Heart left ventricle (tissue), 16 donors: ENCODE measurements around the gene ASIC4. TPM values are rescaled to one million over a fixed set of nuclear protein-coding genes. Genes with fewer than 3 reads are reported as not detected.

ENCODE experiments used
- ATAC-seq, 4 donors: fragments of 200-7000 bp; cut with Tn5 transposase; one replicate each; pipeline ENCODE4 v1.9.1; 2020 to 2022; ENCODE audit warnings: moderate library complexity in 4 of 4, mild to moderate bottlenecking in 3 of 4, moderate number of reproducible peaks in 1 of 4
- DNase-seq, 5 donors: peaks; one replicate each; pipeline ENCODE4 v3.0.0-alpha.2; 2020
- H3K27ac ChIP-seq, 12 donors: fragments of 200-600 bp; sonication (generic) in 4 of 12; one replicate each; pipeline versions ENCODE4 v1.5.0 to v1.8.0; 2016 to 2022; ENCODE audit warnings: mild to moderate bottlenecking in 2 of 12
- H3K27me3 ChIP-seq, 9 donors: fragments of 200-600 bp; sonication (generic) in 2 of 9; one replicate each; pipeline versions ENCODE4 v1.5.1 to v1.8.0; 2016 to 2022; ENCODE audit warnings: mild to moderate bottlenecking in 3 of 9
- H3K36me3 ChIP-seq, 9 donors: fragments of 200-600 bp; sonication (generic) in 2 of 9; one replicate each; pipeline versions ENCODE4 v1.5.0 to v1.8.0; 2018 to 2022; ENCODE audit warnings: mild to moderate bottlenecking in 2 of 9
- H3K4me1 ChIP-seq, 12 donors: fragments of 200-600 bp; sonication (generic) in 4 of 12; one replicate each; pipeline versions ENCODE4 v1.5.0 to v1.8.0; 2016 to 2022; ENCODE audit warnings: mild to moderate bottlenecking in 3 of 12
- H3K4me3 ChIP-seq, 12 donors: fragments of 200-600 bp; sonication (generic) in 4 of 12; one replicate each; pipeline versions ENCODE4 v1.5.0 to v1.8.0; 2017 to 2022; ENCODE audit warnings: mild to moderate bottlenecking in 9 of 12, moderate library complexity in 4 of 12
- H3K9me3 ChIP-seq, 12 donors: fragments of 200-600 bp; sonication (generic) in 4 of 12; one replicate each; pipeline versions ENCODE4 v1.5.0 to v1.8.0; 2016 to 2022; ENCODE audit warnings: mild to moderate bottlenecking in 1 of 12
- CTCF ChIP-seq, 12 donors: fragments of 200-600 bp; sonication (generic) in 4 of 12; IDR thresholded peaks; one replicate each; pipeline versions ENCODE4 v1.5.0 to v1.8.0; 2018 to 2022; ENCODE audit warnings: antibody characterized with exemption in 12 of 12, mild to moderate bottlenecking in 5 of 12
- POLR2A ChIP-seq, 2 donors: fragments of 450-650 bp; IDR thresholded peaks; one replicate each; pipeline ENCODE4 v1.6.1; 2017; ENCODE audit warnings: antibody characterized with exemption in 2 of 2, mild to moderate bottlenecking in 2 of 2, moderate library complexity in 2 of 2
- WGBS, 4 donors: extraction: QIAGEN DNeasy Blood & Tissue Kit in 2 of 4; methylation state at CpG; one replicate each; pipeline versions ENCODE4 v1.1.5 to v1.1.7; 2013 to 2018; 5-methylcytosine and 5-hydroxymethylcytosine counted together
- intact Hi-C, 10 donors: fragments of 100-400 bp; cut with DNase I; formaldehyde crosslinking; loops; one replicate each; pipeline versions ENCODE4 v1.11.1 to v1.14.2; 2022
- polyA plus RNA-seq, 2 donors: library from polyadenylated mRNA; stranded (reverse); fragments of 200-250 nt; gene quantifications; one replicate each; pipeline ENCODE4 v1.2.3, GENCODE V29; 2013
- total RNA-seq, 9 donors: library from RNA; depleted of rRNA in 2 of 9; stranded (reverse); fragments of >200 nt in 2 of 9; fragmentation: NEBNext Ultra II Directional in 3 of 9; extraction: Animal tissue kit (Norgen Biotek cat#: 25700) in 3 of 9; gene quantifications; one replicate each; pipeline versions ENCODE4 v1.1.0 to v1.2.4, GENCODE V29; 2016 to 2023
- donor health status: ischemic (EF 13 %, LVEDD 7.1; RV severe dilation, severe dysfunction).
- donor health status: healthy with polysubstance abuse.
- donor health status: DM: no; HTN: yes; CAD: no.
- donor health status: DM: no; HTN: no; CAD: no.
- donor health status: ischemic (EF 25% LVEDD 6.9; RV normal size, moderate dysfunction).
- donor health status: ischemic (EF 25% LVEDD 5.7; RV mildly dilated, moderate dysfunction).
- donor health status: healthy.
- donor health status: DM: yes; HTN: yes; CAD: no.
- donor health status: ischemic (EF 35%, LVEDD 5.7; RV mildly dilated, moderate dysfunction).
- donor health status: nonischemic (EF 11% LVEDD 7.7; RV severe dilation, severe dysfunction).
- donor health status: DM: yes; HTN: yes; CAD: no.
- donor health status: PGD.
- donor health status: ischemic (EF 29% LVEDD 5.4; RV normal size, mild dysfunction).
- donor health status: nonischemic (EF 23%, LVEDD 6.1; RV moderate dilation, normal function).

Gene ASIC4
- total and polyA plus RNA-seq, 11 donors, result 0.03 to 0.10 (median 0.08) TPM; not detected in 8

- no peak overlapping the region for H3K4me3 ChIP-seq
- H3K36me3 ChIP-seq, result no peaks in the 10 kb centered on the region
- intact Hi-C loops, result loop anchor here in 7 of 10 donors (5.0 kb wide), 3 partner anchors 35 to 70 kb away; no protein-coding TSS in a partner anchor
- ATAC-seq (no peak), DNase-seq (no peak)
- peaks cover 5 to 74% (median 31%) of the 10 kb centered on the region in 9 donors for H3K27me3 ChIP-seq
- H3K9me3 ChIP-seq, result no peaks in the 10 kb centered on the region
- TF ChIP-seq POLR2A (IDR thresholded peaks at IDR 0.05) (no peak), CTCF (IDR thresholded peaks at IDR 0.05) (no peak)
- H3K27ac ChIP-seq, result no peak overlapping the region
- WGBS, 4 donors, result 60 to 74% (median 66%) methylated on average over 4 to 5 of the region's 5 CpGs
- peaks cover 0 to 38% (median 18%) of the 10 kb centered on the region in 12 donors for H3K4me1 ChIP-seq
Observed at GRCh38 chr2:219527472-219527871, 13.2 kb downstream of the ASIC4 start.

- Histone ChIP-seq H3K4me3 (peak overlapping the region in 3 of 12 donors; percentile 15 to 40 (median 26)), H3K9me3 (no peaks in the 10 kb centered on the region), H3K27me3 (peaks cover 0 to 48% (median 11%) of the 10 kb centered on the region in 9 donors), H3K27ac (no peak overlapping the region), H3K4me1 (peaks cover 0 to 26% (median 13%) of the 10 kb centered on the region in 12 donors), H3K36me3 (no peaks in the 10 kb centered on the region)
- peak; percentile 69 to 88 (median 82) for ATAC-seq
- intact Hi-C loops, result loop anchor here in 9 of 10 donors (1.0 to 5.0 kb wide), 9 partner anchors 33 to 128 kb away; partner anchors contain the start of gene GMPPA (in 1 of the 9)
- peak; percentile 82 to 92 (median 84) for DNase-seq
- WGBS, 4 donors, result 10 to 20% (median 15%) methylated on average over 12 to 21 of the region's 21 CpGs
- TF ChIP-seq CTCF (IDR thresholded peaks at IDR 0.05) (peak; percentile 92 to 98 (median 95)), POLR2A (IDR thresholded peaks at IDR 0.05) (no peak)
Observed at GRCh38 chr2:219530048-219530963, 16.0 kb downstream of the ASIC4 start.

GRCh38 chr2:219531639-219532377 is 17.5 kb downstream of the ASIC4 start:
- intact Hi-C loops, result loop anchor here in 9 of 10 donors (2.0 to 5.0 kb wide), 6 partner anchors 35 to 131 kb away; partner anchors contain the start of gene GMPPA (in 1 of the 9)
- 75 to 86% (median 79%) methylated on average over 16 to 20 of the region's 20 CpGs for WGBS, 4 donors
- Histone ChIP-seq H3K4me3 (no peak overlapping the region), H3K4me1 (peaks cover 0 to 13% (median 8%) of the 10 kb centered on the region in 12 donors), H3K36me3 (no peaks in the 10 kb centered on the region), H3K27me3 (peaks cover 0 to 34% (median 3%) of the 10 kb centered on the region in 9 donors), H3K27ac (no peak overlapping the region), H3K9me3 (no peaks in the 10 kb centered on the region)
- DNase-seq (no peak), ATAC-seq (no peak)
- TF ChIP-seq CTCF (IDR thresholded peaks at IDR 0.05) (no peak), POLR2A (IDR thresholded peaks at IDR 0.05) (no peak)
